Activated CD8-positive, alpha-beta memory T cell treated with anti-CD3 and anti-CD28 coated beads for 48 hours (primary cell): Measurements from ENCODE around the gene COL9A2.
A peak's percentile ranks its signal among the peaks of the same experiment; 100 is the strongest.
"Not testable (repeated sequence)": the region's sequence is repeated elsewhere in the genome, so short reads cannot be mapped to it uniquely, and the experiment has no call there.

ENCODE experiments used
- DNase-seq, 3 experiments: peaks; one replicate each; pipeline ENCODE4 v3.0.0-alpha.2; 2020; ENCODE audit warnings: low read depth in 2 of 3, low spot score in 2 of 3

Gene COL9A2

DNA sequence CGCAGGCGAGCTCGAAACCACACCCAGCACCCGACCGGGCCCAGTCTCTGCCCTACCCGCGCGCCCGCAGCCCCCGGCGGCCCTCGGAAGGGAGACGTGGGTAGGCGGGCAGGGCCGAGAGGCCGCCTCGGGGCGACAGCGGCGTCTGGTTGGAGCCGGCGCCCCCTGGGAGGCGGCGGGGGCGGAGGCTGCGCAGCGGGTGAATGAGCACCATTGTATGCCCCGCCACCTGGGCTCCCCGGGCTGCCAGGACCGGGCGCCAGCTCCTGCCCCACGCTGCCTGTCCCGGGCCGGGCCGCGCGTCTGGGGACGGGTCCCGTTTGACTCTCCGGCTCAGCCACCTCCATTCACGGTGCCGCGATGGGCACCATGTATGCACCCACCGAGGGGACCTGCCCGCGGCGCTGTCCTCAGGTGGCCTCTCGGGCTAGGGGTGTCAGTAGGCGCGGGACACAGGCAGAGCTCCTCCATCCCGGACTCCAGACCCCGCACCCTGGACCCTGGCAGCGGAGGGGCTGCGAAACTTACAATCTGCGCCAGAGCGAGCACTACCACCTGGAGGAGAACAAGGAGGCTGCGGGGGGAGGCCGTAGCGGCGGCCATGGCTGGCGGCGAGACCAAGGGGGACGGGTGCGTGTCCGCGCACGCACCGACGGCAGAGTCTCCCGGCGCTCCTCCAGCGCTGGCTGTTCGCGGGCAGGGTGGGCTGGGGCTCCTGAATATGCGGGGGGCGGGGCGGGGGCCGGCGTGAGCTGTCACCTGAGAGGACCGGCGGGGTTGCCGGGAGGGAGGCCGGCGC, at the start of gene COL9A2:
COL9A2 (minus strand) TSS at position 692 of the 799 bp plus-strand sequence; CDS start at position 603, 89 bp downstream.
- peak in 2 of 3 experiments; percentile 25 to 32 for DNase-seq

DNA sequence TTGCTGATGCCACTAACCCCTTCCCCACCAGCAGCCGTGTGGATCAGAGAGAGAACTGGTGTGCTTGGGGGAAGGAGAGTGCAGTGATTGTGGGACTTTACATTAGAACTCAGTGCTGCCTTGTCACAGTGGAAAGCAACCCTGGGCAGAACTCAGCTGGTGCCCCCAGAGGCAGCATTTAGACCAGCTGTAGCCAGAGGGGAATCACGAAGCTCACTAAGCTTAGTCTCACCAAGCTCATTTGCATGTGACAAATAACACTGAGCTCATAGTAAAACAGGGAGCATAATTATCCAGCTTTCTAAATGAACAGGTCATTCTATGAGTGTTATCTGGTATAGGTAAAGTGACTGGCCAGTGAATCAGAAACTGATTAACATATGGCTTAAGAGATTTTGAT, 46.6 kb upstream of the COL9A2 start:
- DNase-seq: no peak

DNA sequence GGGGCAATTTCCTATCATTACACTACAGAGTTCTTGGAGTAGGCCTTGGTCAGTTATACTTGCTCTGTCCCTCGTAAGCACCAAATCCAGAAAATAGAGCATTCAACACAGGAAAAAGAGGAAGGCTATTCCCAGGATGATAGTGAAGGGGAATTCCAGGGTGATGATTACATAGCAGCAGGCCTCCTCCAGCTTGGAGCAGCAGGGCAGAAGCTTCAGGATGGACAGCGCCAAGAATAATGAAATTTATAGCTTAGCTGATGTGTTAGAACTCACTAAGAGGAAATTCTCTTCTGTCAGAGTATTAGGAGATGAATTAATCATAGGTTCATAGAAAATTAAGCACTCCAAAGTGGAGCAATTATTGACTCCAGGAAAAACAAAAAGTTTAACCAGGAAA, 45.6 kb upstream of the COL9A2 start:
- DNase-seq: no peak

DNA sequence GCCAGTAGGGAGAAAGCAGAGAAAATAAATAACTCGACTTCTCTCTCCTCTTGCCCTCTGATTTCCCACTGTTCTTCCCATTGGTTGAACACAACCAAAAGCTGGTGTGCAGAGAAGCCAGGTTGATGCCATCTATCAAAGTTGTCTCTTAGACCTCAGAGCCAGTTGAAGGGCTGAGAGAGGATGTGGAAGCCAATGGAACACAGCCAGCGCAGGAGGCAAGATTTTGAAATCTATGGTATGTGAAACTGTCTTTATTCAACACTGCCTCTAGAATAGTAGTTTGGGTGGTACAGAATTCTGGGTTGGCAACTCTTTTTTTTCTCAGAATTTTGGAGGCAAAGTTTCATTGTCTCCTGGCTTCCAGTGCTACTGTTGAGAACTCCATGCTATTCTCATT, 45.1 kb upstream of the COL9A2 start:
- no peak for DNase-seq

DNA sequence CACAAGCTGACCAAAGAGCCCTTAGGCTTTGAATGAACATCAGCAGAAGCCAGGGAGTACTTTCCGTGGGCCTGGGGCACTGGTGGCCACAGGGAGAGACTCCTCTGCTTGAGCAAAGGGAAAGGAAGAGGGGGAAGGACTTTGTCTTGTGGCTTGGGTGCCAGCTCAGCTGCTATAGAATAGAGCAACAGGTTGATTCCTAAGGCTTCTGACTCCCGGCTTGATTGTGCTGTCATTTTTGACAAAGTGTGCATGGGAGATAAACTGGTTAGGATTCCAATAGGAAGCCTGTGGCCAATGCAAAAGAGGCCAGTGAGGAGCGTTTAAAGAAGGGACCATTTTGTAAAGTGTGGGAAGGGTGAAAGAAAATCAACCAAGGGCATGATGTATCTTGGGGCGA, 44.6 kb upstream of the COL9A2 start:
- DNase-seq: no peak

DNA sequence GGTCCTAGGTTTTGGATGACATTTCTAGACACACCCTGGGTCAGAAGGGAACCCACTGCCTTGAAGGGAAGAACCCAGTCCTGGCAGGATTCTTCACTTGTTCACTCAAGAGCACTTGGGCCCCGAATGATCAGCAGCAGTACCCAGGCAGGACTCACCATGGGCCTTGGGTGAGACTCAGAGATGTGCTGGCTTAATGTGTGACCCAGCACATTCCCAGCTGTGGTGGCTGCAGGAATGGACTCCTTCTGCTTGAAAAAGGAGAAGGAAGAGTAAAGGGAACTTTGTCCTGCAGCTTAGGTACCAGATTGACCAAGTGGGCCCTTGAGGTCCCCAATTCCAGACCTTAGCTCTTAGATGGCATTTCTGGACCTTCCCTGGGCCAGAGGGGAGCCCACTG, 44.1 kb upstream of the COL9A2 start:
- no peak for DNase-seq

DNA sequence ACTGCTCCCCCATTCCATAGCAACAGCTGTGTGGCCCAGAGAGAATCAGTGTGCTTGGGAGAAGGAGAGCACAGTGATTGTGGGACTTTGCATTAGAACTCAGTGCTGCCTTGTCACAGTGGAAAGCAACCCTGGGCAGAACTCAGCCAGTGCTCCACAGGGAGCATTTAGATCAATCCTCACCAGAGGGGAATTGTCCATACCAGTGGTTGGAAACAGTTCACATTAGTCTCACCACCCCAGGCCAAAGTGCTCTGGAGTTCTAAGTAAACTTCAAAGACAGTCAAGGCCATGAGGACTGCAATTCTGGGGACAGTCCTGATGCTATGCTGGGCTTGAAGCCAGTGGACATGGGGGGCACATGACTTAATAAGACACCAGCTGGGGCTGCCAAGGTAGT, 43.5 kb upstream of the COL9A2 start:
- DNase-seq: no peak

DNA sequence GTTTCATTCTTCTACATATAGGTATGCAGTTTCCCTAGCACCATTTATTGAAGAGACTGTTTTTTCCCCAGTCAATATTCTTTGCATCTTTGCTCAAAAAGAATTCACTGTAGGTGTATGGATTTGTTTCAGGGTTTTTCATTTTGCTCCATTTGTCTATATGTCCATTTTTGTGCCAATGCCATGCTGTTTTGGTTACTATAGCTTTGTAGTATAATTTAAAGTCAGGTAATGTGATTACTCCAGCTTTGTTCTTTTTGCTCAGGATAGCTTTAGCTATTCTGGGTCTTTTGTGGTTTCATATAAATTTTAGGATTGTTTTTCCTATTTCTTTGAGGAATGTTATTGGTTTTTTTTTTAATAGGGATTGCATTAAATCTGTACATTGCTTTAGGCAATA, 40.5 kb upstream of the COL9A2 start:
- DNase-seq: no peak

DNA sequence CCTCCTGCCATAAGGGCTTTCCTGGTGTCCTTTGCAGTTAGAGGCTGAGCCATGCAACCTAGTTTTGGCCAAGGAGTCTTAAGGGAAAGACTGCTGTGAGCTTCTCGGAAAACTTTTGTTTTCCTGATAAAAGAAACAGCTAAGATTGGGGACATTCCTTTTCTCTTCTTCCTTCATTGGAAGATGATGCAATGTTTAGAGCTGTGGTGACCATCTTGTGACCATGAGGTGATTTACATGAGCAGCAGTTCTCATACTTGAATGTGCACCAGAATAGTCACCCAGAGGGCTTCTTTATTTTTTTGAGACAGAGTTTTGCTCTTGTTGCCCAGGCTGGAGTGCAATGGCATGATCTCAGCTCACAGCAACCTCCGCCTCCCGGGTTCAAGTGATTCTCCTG, 36.0 kb upstream of the COL9A2 start:
- no peak for DNase-seq

DNA sequence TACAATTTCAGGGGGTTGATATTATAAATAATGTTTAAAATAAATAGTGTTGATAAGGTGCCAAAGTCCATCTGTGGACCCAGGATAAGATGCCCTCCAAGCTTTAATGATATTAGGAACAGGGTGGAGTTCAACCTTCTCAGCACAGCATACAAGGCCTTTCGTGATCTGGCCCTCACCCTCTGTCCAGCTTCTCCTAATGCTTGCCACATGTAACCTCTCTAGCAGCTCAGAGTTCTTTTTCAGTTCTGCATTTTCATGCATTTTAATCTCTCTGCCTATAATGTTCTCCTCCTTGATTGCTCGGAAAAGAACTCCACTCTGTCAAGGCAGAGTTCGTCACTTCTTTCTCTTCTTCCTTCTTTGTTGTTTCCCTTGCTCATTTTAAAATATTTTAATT, 35.0 kb upstream of the COL9A2 start:
- no peak for DNase-seq

DNA sequence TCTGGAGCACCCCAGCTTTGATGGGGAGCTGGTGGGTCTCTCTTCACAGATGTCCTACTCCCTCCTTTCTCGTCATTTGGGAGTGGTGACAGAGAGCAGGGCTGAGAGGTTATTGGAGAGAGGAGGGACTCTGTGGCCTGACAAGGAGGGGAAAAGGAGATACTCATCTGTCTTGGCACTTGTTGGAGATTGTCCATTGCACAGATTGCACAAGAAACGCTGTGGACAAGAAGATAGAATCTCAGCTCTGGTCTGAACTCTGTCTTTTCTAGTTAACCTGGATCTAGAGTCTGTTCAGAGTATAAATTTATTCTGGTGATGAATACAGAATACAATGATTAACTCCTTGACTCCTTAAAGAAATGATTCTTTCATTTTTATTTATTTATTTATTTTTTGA, 34.0 kb upstream of the COL9A2 start:
- DNase-seq: no peak

DNA sequence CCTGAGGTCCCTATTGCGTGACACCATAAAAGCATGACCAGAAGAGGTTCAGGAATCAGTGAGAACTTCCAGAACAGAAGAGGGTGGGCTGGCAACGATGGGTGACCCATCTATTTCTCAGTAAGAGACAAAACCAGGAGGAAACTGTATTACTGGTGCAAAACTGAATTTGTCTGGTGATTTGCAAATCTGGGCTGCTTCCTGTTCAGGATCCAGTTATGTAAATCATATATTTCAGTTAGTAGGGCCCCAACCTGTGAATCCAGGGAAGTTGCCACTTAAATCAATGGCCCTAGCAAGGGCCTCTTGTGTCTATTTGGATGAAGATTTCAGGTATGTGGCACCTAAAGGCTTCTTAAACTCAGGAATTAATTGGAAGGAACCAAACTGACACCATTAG, 33.3 kb upstream of the COL9A2 start:
- DNase-seq: no peak

DNA sequence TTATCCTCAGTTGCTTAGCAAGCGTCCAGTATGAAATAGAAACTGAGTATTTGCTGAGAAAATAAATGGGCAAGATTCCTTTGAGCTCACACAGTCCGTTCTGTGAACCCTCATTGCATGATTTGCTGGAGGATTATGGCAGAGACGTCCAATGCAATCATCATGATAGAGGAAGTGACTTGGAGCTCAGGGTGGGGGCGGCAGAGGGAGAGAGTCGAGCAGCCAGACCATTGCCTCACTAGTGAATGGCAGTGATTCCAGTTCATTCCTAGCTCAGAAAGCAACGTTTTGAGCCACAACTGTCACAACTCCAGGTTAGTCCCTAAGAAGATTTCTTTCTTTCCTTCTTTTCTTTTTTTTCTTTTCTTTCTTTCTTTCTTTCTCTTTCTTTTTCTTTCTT, 27.5 kb upstream of the COL9A2 start:
- DNase-seq: no peak

DNA sequence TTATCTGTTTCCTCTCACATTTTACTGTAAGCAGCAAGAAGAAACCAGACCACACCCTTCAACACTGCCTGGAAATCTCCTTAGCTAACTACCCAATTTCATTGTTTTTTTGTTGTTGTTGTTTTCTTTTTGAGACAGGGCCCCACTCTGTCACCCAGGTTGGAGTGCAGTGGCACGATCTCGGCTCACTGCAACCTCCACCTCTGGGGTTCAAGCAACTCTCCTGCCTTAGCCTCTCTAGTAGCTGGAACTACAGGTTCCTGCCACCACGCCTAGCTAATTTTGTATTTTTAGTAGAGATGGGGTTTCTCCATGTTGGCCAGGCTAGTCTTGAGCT, 25.3 kb upstream of the COL9A2 start:
- not testable (repeated sequence) for DNase-seq

DNA sequence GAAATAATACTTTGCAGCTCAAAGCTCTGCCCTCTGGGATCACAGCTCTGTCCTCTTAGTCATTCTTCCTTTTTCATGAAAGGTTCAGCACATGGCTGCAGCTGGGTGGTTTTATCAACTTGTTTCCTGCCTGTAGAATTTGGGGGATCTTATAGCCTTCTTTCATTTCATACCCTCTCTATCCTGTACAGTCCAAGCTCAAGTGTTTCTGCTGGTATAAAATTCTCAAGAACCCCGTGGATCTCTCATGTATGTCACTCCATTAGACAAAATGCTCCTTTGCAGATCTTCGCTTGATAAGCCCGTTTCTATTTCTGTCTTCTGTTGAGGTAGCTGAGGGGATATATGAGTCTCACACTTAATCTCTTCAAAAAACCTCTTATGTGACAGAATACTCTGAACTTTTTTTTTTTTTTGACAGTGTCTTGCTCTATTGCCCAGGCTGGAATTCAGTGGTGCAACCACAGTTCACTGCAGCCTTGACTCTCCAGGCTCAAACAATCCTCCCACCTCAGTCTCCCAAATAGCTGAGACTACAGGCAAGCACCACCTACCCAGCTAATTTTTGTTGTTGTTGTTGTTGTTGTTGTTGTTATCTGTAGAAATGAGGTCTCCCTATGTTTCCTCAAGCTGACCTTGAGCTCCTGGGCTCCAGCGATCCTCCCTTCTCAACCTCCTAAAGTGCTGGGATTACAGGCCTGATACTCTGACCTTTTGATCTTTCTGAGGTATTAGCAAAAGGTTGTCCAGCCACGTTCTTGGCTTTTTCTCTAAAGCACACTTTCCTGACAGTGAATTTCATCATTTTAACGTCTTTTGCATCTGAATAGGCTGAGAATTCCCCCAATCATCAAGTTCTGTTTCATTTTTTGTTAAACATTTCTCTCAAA, 24.6 kb upstream of the COL9A2 start:
- no peak for DNase-seq

DNA sequence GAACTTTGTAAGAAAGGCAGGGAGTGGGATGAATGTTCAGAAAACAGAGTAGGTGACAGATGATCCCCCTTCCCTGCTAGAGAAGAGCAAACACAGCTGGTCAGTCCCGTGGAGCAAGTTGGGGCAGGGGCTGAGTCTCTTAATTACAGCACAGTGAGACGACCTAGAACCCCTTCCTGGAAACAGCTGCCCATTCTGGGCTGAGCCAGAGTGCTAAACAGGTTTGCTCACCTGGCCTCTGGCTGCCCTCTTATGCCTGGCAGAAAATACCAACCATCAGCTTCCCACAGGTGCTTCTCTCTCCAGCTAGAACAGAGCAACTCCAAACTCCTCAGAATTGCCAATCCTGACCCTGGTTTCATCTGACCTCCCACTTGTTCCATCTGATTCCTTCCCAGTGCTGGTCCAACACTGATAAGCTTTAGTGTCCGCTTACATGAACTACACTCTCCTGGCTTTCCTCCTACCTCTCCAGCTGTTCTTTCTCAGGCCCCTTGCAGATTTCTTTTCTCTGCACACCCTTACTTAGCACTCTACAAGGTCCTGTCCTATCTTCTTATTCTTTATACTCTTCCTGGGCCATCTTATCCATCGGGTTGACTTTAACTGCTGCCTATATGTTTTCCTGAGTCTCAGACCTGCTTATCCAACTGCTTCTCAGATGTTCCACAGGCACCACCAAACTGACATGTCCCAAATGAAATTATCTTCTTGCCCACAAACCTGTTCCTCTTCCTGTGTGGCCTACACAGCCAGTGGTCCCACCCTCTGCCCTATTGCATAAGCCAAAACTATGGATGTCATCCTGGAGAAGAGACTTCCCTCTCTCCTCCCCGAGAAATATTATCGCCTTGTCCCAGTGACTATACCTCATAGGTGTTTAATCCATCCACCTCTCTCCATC, 22.6 kb upstream of the COL9A2 start:
- no peak for DNase-seq

DNA sequence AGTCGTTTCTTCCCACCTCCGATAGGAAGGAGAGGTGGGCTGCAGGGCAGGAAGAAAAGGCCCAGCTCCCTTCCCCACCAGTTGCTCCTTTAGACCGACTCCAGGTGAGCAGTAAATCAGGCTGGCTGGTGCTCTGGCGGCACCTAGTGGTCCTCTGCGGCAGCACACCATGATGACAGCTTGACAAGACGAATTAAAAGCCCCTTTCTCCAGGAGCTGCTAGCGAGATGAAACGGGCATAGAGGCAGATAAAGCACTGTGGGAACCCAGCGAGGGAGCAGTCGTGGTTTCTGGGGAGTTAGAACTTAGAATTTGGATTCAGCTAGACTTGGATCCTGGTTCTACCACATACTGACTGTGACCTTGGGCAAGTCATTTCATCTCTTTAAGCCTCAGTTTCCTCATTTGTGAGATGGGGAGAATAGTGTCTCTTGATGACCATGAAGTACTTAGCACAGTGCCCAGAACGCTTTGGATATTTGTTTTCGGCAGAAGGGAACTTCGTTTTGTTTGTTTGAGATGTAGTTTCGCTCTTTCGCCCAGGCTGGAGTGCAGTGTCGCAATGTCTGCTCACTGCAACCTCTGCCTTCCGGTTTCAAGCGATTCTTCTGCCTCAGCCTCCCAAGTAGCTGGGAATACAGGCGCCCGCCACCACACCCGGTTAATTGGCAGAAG, 21.8 kb upstream of the COL9A2 start:
- DNase-seq: peak; percentile 73 to 92 (median 86)

DNA sequence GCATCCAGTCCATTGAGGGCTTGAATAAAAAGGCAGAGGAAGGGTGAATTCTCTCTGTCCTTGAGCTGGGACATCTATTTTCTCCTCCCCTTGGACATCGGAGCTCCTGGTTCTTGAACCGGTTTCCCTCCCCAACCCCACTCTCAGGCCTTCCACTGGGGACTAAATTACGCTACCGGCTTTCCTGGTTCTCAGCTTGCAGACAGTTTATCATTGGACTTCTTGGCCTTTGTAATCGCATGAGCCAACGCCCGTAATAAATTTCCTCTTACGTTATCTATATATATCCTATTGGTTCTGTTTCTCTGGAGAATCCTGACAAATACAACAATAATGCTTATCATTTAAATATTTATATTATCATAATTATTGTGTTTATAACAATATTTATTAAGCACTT, 20.4 kb upstream of the COL9A2 start:
- no peak for DNase-seq

DNA sequence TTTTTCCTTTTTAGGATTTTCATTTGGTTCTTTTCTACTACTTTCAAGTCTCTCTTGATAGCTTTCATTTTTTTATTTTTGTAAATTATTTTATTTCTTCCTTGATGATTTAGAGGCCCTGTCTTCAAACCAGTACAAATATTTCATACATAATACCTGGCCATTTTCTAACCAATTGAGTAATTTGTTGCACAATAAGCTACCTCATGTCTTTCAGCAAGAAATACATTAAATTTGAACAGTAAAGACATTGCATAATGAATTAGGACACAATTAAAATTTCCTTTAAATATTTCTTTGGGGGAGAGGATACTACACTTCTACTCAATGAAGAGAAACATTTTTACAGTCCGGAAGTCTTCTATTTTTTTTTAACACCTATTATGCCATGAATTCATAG, 15.6 kb upstream of the COL9A2 start:
- no peak for DNase-seq

DNA sequence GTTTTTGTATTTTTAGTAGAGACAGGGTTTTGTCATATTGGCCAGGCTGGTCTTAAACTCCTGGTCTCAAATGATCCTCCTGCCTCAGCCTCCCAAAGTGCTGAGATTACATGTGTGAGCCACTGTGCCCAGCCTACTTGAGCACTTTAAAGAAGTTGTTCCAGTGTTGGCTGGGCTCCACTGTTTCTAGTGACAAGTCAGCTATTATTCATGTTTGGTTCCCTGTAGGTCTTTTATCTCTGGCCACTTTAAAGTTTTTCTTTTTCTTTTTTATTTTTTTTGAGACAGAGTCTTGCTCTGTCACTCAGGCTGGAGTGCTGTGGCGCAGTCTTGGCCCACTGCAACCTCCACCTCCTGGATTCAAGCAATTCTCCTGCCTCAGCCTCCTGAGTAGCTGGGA, 14.3 kb upstream of the COL9A2 start:
- not testable (repeated sequence) for DNase-seq
